ENCODE measurements around the gene MNT.

The MNT gene

DNA sequence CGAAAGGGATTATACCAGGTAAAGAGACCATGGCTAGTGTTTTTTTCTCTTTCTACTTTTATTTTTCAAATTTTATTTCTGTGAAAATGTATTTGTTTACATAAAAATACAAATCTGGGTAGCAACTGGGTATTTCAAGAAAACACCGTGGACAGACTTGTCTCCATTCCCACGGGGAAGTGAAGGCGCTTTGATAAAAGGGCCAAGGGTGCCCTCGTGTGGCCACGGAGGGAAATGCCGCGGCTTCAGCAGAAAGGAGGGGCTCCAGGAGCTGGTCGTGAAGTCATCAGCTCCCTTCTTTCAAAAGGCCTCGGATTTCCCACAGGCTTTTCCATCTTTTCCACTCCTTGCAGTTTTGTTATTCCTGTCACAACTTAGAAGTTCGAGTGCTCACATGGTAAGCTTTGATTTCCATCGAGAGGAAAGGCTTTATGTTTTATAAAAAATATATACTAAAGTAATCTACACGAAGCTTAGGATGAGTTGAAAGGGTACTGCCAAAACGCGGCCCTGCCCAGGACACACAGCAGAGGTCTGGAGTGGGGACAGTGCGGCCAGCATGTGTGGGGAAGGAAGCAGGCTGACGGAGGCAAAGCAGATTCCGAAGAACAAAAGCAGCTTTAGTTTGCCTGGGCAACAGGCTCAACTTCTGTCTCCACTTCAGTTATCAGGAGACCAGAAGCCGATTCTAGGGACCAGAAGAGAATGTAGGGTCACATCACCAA, 15.3 kb upstream of the MNT start:
- peak; percentile 58 to 87 (median 86) for DNase-seq (ENCODE audit: low read depth in 2 of 3, low spot score in 2 of 3)

GRCh38 chr17:2415081-2415480, 14.2 kb upstream of the MNT start:
- no peak for DNase-seq (ENCODE audit: low read depth in 2 of 3, low spot score in 2 of 3)

- no peak for DNase-seq (ENCODE audit: low read depth in 2 of 3, low spot score in 2 of 3)
These were observed 13.7 kb upstream of the MNT start for GRCh38 chr17:2414446-2415064.

GRCh38 chr17:2412561-2413021, 11.7 kb upstream of the MNT start:
- no peak for DNase-seq (ENCODE audit: low read depth in 2 of 3, low spot score in 2 of 3)

GRCh38 chr17:2410951-2411350, 10.1 kb upstream of the MNT start:
- no peak for DNase-seq (ENCODE audit: low read depth in 2 of 3, low spot score in 2 of 3)

DNA sequence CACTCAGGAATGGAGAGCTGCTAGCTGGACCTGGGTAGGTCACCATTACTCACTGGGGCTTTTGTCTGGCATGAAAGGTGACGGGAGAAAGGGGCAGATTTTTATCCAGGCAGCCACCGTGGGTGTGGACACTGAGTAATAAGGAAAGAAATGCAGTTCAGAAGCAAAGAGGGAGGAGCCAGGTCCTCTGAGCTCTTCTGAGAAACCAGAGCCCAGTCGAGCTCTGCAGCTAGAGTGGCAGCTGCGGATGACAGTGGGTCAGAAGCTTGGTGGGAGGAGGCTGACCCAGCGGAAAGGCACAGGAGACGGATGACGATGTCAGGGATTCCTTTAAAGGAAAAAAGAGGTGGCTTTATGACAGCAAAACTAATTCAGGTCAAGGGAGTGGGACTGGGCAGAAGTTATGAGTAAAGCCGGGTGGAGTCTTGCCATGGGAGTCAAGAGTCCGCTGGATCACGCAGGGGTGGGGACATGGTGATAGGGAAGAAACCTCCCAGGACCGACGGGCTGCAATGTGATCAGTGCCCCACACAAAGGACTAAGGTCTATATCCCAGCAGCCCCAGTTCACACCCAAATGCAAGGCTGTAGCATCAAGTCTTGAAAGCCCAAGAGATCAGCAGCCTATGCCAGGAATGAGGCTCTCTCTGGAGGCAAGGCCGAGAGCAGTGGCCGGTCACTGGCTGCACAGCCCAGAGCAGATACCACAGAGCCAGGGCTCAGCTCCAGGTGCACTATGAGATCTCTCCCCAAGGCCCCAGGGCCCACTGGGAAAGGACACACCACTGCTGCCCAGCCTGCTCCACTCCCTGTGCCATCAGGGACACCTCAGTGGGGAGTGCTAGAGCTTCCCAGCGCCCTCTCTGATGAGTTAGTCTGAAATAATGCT, 6.3 kb upstream of the MNT start:
- no peak for DNase-seq (ENCODE audit: low read depth in 2 of 3, low spot score in 2 of 3)

DNA sequence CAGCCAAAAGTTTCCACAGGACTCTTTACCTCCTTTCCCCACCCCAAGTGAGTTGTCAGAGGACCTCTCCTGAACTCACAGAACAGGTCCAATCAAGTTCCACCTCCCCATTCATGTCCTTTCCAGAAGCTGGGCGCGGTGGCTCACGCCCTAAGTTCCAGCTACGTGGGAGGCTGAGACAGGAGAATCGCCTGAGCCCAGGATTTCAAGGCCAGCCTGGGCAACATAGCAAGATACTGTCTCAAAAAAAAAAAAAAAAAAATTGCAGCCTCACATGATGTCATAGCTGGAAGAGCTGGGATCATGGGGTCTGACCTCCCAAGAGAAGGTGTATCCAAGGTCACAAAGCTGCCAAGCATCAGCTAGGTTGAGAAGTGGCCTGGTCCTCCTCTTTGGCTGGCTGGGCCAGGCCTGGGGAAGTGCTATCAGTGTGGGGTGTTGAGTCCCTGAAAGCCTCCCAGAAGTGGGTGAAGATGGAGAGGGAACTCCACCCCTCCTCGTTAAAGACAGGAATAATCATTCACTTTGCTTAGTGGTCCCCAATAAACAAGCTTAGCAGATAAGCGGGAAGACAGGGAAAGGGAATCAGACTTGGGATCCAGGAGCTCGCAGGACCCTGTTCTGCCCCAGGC, 5.5 kb upstream of the MNT start:
- no peak for DNase-seq (ENCODE audit: low read depth in 2 of 3, low spot score in 2 of 3)

DNA sequence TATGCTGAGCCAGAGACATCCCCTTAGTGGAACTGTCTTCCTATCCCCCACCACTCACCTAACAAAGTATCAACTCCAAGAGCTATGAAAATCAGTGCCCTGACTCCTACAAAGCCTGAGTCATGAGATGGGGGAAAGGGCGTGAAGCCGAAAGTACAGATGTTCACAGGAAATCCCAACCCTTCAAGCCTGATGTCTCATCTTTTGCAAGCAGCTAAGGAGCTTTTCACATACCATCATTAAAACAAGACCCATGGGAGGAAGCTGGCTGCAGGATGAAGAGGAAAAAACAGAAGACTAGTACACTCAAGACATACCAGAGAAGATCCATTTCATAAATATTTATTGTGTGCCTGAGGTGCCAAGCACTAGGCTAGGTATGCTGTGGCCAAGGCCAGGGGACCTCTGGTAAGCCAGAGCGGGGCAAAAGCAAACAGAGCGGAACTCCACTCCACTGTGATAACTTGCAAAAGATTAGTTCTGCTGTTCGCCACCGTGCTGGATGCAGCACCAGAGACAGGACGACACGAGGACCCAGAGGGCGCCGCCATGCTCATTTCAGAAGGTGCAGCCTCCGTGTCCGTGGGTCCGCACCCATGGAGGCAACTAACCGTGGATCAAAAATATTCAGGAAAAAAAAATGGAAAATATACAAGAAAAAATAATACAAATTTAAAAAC, 4.5 kb upstream of the MNT start:
- DNase-seq (ENCODE audit: low read depth in 2 of 3, low spot score in 2 of 3) = no peak

GRCh38 chr17:2403044-2403443, 2.2 kb upstream of the MNT start:
- no peak for DNase-seq (ENCODE audit: low read depth in 2 of 3, low spot score in 2 of 3)

DNA sequence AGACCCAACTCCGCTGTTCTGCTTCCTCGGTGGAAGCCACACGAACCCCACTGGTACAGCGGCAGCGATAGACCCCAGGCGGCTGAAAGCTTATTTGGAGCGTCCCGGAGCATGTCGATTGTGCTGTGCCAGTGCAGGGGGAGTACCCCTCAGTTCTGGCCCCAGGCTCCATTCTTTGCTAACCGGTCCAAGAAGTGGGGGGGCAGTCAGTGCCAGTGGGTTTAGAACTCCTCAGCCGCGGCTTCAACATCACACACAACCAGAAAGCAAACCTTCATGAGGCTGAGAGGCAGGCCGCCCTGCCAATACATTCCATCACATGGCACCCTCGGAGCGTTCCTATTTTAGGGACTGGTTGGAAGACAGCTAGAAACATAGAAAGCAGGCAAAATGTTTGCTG, 1.7 kb upstream of the MNT start:
- DNase-seq (ENCODE audit: low read depth in 2 of 3, low spot score in 2 of 3) = no peak

DNA sequence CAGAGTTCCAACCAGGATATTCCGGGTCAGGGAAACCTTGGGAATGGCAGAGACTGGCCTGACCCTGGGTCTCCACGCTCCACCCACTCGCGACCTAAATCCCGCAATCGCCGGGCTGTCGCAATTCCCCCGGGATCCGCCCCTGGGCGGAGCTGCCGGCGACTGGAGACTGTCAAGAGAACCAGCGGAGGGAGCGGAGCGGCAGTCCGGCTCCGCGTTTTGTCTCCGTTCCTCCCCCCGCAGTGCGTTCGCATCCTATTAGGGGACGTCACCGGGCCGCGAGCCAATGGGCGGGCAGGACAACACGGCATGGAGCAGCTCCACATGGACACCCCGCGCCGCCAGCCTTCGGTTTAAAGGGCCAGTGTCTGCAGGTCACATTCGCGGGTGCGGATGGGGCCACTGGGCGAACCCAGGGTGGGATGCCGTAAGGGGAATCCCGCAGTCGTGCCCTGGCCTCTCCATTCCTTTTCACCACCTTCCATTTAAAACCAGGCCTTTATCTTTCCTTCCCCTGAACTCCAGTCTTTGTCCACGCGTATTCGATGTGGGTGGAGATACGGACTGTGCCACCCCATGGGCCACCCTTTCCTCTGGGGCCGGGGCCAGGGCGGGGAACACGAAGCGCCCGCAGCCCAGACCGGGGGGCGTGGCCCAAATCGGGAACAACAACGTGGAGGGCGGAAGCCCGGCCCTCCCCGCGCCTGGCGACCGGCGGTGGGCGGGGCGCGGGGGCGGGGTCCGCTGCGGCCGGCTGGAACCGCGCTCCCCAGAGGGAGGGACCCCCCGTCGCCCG, 764 bp upstream of the MNT start:
- DNase-seq (ENCODE audit: low read depth in 2 of 3, low spot score in 2 of 3) = peak; percentile 93 to 98 (median 96)

GRCh38 chr17:2400474-2400866, 390 bp downstream of the MNT start:
- DNase-seq (ENCODE audit: low read depth in 2 of 3, low spot score in 2 of 3) = no peak

DNA sequence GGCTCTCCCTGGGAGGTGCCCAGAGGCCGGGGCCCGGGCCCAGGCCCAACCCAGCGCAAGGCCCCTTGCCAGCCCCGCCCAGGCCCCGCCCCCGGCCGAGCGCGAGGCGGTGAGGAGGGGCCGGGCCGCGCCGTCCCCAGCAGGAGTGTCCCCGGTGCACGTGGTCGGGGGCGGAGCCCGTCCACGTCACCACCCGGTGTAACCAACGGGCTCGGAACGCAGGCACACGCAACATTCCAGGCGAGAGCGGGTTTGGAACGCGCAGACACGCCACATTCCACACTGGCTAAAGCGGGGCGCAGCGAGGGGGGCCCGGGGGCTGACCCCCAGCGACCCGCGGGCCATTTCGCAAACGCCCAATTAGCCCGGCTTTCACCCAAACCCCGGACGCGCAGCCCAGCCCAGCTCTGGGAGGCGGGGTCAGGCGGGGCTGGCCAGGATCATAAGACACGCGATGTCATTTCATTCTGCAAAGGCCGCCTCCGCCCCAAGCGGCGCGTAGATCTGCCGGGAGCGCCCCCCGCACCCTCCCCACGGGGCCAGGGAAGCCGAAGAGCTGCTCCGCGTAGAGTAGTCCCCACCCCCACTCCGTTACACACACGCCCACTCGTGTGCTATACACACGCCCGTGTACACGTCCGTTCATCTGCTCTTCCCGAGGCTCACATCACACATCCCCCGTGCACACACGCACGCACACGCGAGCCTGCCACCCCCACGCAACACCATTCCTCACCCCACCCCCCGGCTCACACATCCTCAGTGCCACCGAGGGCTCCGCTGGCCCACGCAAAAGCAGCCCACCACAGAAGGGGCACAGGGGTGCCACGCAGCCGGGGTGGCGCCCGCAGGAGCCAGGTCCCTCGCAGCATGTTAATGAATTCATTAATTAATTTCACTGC, 1.0 kb downstream of the MNT start:
- DNase-seq (ENCODE audit: low read depth in 2 of 3, low spot score in 2 of 3) = peak; percentile 83 to 90 (median 86)

DNA sequence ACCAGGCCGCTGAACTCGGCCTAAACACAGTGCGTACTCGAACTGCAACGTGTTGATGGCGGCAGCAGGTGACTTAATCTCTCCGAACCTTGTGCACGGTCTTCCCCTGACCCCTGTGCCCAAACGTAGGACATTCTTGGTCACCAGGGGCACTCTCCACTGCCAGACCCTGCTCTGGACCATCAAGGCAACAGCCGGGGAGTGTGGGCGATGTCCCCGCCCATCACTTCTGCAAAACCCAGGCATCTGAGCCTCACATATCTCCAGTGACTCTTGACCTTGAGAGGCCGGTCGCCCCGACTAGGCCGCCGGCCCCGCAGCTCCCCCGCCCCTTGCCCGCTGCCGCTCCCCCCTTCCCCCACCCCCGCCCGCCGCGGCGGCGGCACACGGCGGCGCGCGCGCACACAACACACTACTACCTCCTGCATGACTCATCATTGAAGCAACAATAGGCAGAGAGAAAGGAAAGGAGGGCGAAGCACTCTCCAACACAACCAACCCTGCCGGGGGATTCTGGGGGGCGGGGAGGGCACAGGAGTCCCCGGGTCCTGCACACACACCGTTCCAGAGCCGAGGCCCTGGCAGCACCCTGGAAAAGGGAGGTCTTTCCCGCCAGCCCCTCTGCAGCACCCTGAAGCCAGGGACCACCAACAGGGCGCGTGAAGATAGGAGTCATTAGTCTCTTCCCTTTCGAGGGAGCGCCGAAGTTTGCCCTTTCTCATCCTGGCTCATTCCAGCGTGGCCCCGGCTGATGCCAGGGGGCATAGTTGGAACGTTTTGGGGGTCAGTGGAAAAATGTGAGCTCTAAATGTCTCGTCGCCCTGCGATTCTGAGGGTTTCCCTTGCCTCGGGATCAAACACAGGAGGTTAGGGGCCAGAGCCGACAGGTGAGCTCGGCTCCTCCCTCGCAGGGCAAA, 1.9 kb downstream of the MNT start:
- DNase-seq (ENCODE audit: low read depth in 2 of 3, low spot score in 2 of 3) = no peak

- DNase-seq (ENCODE audit: low read depth in 2 of 3, low spot score in 2 of 3) = no peak
These were observed 2.7 kb downstream of the MNT start for GRCh38 chr17:2398182-2398581.

- no peak for DNase-seq (ENCODE audit: low read depth in 2 of 3, low spot score in 2 of 3)
These were observed 3.4 kb downstream of the MNT start for GRCh38 chr17:2397247-2398171.

Measured in activated CD8-positive, alpha-beta memory T cell treated with anti-CD3 and anti-CD28 coated beads for 48 hours (primary cell).